ENCODE results near the gene B4GALNT3.

Gene B4GALNT3

GRCh38 chr12:593396-594270 is 133.9 kb downstream of the B4GALNT3 start:
- DNase-seq (ENCODE audit: low spot score): no peak

DNA sequence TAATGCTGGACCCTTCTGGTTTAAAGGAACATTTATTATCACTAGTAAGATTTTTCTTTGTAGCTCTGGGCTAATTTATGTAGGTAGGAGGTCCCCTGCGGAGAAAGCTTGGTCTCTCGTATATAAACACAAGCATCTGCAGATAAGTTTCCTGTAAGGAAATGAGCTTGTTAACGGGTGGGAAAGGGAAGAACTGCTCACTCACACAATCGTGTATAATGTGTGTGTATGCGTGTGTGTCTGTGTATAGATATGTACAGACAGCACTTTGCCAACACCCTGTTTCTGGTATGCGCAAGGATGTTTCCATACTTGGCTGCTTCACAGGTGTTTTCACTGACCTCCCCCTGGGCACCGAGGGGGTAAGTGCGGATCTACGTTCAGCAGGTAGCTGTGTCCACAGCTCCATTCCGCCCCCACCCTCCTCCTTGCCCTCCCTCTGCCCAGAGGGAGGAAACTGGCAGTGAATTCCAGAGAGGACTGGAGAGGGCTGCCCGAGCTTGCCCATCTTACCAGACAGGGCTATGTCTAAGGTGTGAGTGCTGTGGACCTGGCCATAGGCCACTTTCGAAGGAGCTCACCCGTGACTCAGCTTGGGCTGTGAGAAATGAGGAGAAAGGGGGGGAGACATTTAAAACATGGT is 138.3 kb downstream of the B4GALNT3 start:
- no peak for DNase-seq (ENCODE audit: low spot score)

GRCh38 chr12:599756-600155 is 140.0 kb downstream of the B4GALNT3 start:
- no peak for DNase-seq (ENCODE audit: low spot score)

DNA sequence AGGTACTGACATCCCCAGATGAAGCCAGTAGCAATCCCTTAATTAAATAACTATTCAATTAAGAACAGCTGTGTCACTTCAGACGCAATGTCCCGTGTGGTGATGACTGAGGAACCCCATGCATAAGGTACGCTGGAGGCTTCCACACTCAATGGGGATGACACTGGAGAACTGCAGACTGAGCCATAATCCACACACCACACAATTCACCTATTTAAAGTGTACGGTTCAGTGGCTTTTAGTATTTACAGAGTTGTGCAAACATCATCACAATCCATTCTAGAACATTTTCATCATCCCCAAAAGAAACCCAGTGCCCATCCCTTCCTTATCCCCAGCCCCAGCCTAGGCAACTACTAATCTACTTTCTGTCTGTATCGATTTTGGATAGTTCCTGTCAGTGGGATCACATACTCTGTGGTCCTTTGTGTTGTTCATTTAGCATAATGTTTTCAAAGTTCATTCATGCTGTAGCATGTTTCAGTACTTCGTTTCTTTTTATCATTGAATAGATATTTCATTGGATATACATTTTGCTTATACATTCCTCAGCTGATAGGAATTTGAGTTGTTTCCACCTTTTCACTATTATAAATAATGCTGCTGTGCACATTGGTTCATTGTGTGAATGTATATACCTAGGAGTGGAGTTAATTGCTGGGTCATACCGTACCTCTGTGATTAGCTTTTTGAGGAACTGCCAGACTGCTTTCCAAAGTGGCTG is 142.4 kb downstream of the B4GALNT3 start:
- no peak for DNase-seq (ENCODE audit: low spot score)

DNA sequence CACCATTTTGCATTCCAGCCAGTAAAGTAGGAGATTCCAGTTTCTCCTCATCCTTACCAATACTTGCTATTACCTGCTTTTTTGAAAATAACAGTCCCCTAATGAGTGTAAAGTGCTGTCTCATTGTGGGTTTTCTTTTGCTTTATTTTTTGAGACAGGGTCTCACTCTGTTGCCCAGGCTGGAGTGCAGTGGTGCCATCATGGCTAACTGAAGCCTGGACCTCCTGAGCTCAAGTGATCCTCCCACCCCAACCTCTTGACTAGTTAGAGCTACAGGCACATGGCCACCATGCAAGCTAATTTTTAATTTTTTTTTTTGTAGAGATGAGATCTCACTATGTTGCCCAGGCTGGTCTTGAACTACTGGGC is 142.9 kb downstream of the B4GALNT3 start:
- DNase-seq (ENCODE audit: low spot score): no peak

- no peak for DNase-seq (ENCODE audit: low spot score)
These were observed 145.2 kb downstream of the B4GALNT3 start for GRCh38 chr12:604956-605355.

- no peak for DNase-seq (ENCODE audit: low spot score)
These were observed 147.8 kb downstream of the B4GALNT3 start for GRCh38 chr12:607541-608001.

GRCh38 chr12:608413-608812 is 148.7 kb downstream of the B4GALNT3 start:
- no peak for DNase-seq (ENCODE audit: low spot score)

- no peak for DNase-seq (ENCODE audit: low spot score)
These were observed 149.2 kb downstream of the B4GALNT3 start for GRCh38 chr12:608921-609320.

- no peak for DNase-seq (ENCODE audit: low spot score)
These were observed 152.0 kb downstream of the B4GALNT3 start for GRCh38 chr12:611721-612120.

DNA sequence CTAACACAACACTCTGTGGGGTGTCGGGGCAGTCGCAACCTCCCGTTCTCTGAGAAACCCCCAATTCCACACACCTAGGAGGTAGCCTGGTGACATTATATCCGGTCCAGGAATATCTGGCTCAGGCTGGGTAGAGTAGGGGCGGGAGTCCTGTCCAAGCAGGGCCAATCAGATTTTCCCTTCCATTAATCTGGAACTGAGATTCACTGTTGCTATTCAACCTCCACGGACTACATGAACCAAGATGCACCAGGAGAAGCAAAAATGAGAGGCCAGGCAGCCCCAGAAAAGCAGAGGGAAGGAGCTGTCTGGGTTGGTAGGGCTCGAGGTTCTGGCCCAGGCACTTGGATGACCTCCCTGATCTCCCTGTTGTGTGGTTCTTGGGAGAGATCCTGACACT is 152.6 kb downstream of the B4GALNT3 start:
- no peak for DNase-seq (ENCODE audit: low spot score)

DNA sequence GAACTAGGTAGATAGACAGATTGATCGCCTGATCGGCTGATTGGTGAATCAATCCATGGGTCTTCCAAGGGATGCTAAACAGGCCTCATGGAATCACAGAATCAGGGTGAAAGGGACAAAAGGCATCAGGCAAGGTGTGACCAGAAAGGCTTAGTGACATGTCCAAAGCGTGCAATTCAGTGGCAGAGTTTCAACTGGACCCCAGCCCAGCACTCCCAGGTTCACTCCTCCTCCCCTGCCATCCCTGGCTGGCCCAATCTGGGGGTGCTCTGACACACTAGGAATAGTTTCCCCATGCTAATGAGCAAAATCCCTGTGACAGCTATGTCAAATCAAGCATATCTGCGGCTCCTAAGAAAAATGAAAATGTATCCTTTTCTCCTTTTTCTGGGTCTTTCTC is 153.1 kb downstream of the B4GALNT3 start:
- DNase-seq (ENCODE audit: low spot score): no peak

Data from germinal center (tissue), 1 donor.